SK-N-SH treated with all-trans-retinoic acid at 6 μM for 48 hours (cell line): ENCODE measurements around the gene WDR5.
A peak's percentile ranks its signal among the peaks of the same experiment; 100 is the strongest.
"Not testable (repeated sequence)": the region's sequence is repeated elsewhere in the genome, so short reads cannot be mapped to it uniquely, and the experiment has no call there.

ENCODE experiments used
- ATAC-seq: fragments of 200-7000 bp; cut with Tn5 transposase; 3 replicates; pipeline ENCODE4 v1.9.1; 2020; ENCODE audit warnings: mild to moderate bottlenecking, moderate library complexity
- ARNTL ChIP-seq: fragments of 450-650 bp; formaldehyde crosslinking; IDR thresholded peaks from 2 replicates; pipeline ENCODE4 v1.5.0; 2020; ENCODE audit warnings: low read depth, mild to moderate bottlenecking, moderate library complexity, borderline replicate concordance
- BACH2 ChIP-seq: fragments of 250-450 bp; sonication (Bioruptor Pico); IDR thresholded peaks from 2 replicates; pipeline ENCODE4 v1.9.0; 2021; ENCODE audit warnings: mild to moderate bottlenecking, borderline replicate concordance
- CSDC2 ChIP-seq: fragments of 250-450 bp; sonication (Bioruptor Pico); IDR thresholded peaks from 2 replicates; pipeline ENCODE4 v1.5.0; 2020; ENCODE audit warnings: mild to moderate bottlenecking, moderate library complexity
- ESRRG ChIP-seq: fragments of 250-450 bp; sonication (Bioruptor Pico); IDR thresholded peaks from 2 replicates; pipeline ENCODE4 v1.6.1; 2021; ENCODE audit warnings: mild to moderate bottlenecking
- GLIS3 ChIP-seq: fragments of 250-450 bp; sonication (Bioruptor Pico); IDR thresholded peaks from 2 replicates; pipeline ENCODE4 v1.5.0; 2020; ENCODE audit warnings: mild to moderate bottlenecking, moderate library complexity
- ISL1 ChIP-seq: fragments of 250-450 bp; sonication (Bioruptor Pico); IDR thresholded peaks from 2 replicates; pipeline ENCODE4 v2.1.2; 2022; ENCODE audit warnings: mild to moderate bottlenecking, moderate library complexity
- OSR1 ChIP-seq: fragments of 250-450 bp; sonication (Bioruptor Pico); IDR thresholded peaks from 2 replicates; pipeline ENCODE4 v1.8.0; 2022; ENCODE audit warnings: moderate library complexity, mild to moderate bottlenecking, inconsistent platforms
- PPARA ChIP-seq: fragments of 250-450 bp; sonication (Bioruptor Pico); IDR thresholded peaks from 2 replicates; pipeline ENCODE4 v1.5.0; 2020; ENCODE audit warnings: mild to moderate bottlenecking, borderline replicate concordance
- RARB ChIP-seq: fragments of 250-450 bp; sonication (Bioruptor Pico); IDR thresholded peaks from 2 replicates; pipeline ENCODE4 v1.8.0; 2021; ENCODE audit warnings: mild to moderate bottlenecking, moderate library complexity
- TCF4 ChIP-seq: fragments of 250-450 bp; sonication (Bioruptor Pico); IDR thresholded peaks from 2 replicates; pipeline ENCODE4 v1.8.0; 2021; ENCODE audit warnings: mild to moderate bottlenecking, moderate library complexity, borderline replicate concordance
- TOX ChIP-seq: fragments of 250-450 bp; sonication (Bioruptor Pico); IDR thresholded peaks from 2 replicates; pipeline ENCODE4 v1.8.0; 2021; ENCODE audit warnings: mild to moderate bottlenecking, moderate library complexity, borderline replicate concordance
- ZC3H10 ChIP-seq: fragments of 250-450 bp; sonication (Bioruptor Pico); IDR thresholded peaks from 2 replicates; pipeline ENCODE4 v1.5.1; 2021; ENCODE audit warnings: mild to moderate bottlenecking, moderate library complexity
- ZFP3 ChIP-seq: fragments of 250-450 bp; sonication (Bioruptor Pico); IDR thresholded peaks from 2 replicates; pipeline ENCODE4 v1.5.0; 2020; ENCODE audit warnings: mild to moderate bottlenecking, moderate library complexity
- ZFP30 ChIP-seq: fragments of 450-650 bp; formaldehyde crosslinking; IDR thresholded peaks from 2 replicates; pipeline ENCODE4 v1.5.0; 2022; ENCODE audit warnings: mild to moderate bottlenecking, moderate library complexity
- ZNF565 ChIP-seq: fragments of 450-650 bp; formaldehyde crosslinking; conservative IDR thresholded peaks from 2 replicates; pipeline ENCODE4 v1.5.0; 2020; ENCODE audit warnings: low read depth, mild to moderate bottlenecking, moderate library complexity
- ZNF70 ChIP-seq: fragments of 450-650 bp; formaldehyde crosslinking; IDR thresholded peaks from 2 replicates; pipeline ENCODE4 v1.5.0; 2020; ENCODE audit warnings: mild to moderate bottlenecking, moderate library complexity
- ZNF8 ChIP-seq: fragments of 450-650 bp; formaldehyde crosslinking; IDR thresholded peaks from 2 replicates; pipeline ENCODE4 v1.5.0; 2020; ENCODE audit warnings: mild to moderate bottlenecking, moderate library complexity
- TF ChIP-seq, protein P1 (sequence below): fragments of 250-450 bp; sonication (Bioruptor Pico); IDR thresholded peaks from 2 replicates; pipeline ENCODE4 v1.8.0; 2020; ENCODE audit warnings: mild to moderate bottlenecking, moderate library complexity, borderline replicate concordance
- TF ChIP-seq, protein P2 (sequence below): fragments of 250-450 bp; sonication (Bioruptor Pico); IDR thresholded peaks from 2 replicates; pipeline ENCODE4 v1.8.0; 2021; ENCODE audit warnings: low read depth, mild to moderate bottlenecking, moderate library complexity, borderline replicate concordance
- TF ChIP-seq, protein P3 (sequence below): fragments of 250-450 bp; sonication (Bioruptor Pico); IDR thresholded peaks from 2 replicates; pipeline ENCODE4 v1.5.1; 2020; ENCODE audit warnings: low read depth, mild to moderate bottlenecking, moderate library complexity

The WDR5 gene

DNA sequence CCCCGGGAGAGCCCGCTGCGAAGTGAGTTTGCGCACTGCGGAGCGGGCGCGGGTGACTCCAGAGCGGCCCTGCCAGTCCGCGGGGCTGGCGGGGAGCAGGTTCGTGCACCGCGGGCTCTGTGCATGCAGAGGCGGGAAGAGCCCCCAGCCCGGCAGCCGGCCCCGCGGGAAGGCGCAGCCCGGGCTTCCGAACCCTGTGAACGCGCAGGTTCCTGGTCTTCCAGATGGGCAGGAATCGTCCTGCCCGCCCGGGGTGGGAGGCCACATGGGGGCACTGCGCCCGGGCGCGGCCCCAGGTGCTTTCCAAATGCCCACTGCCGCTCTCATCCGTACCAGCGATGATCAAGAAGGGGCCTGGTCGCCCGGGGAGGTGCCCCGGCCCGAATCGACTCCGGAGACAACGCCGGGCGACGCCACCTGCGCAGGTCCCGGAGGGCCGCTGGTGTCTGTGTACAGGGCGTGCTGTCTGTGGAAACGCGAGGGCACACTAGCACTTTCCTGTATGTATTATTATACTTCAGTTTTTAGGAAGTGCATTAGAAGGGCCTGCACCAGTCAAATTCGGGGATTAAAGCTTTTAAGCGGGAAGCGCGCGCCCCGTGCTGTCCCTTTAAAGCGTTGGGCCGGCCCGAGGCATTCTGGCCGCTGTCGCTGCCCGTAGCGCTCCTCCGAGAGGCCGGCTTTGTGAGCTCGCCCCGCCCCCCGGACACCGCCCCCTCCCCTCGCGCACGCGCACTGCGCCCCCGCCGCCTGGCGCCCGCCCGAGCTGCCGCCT, at the start of gene WDR5:
Gene WDR5 (plus strand): TSS at position 740 of the 775 bp plus-strand sequence. CDS start 3,796 bp downstream, outside the sequence.
- ATAC-seq: peak; percentile 84
- TF ChIP-seq GLIS3 (no peak), ISL1 (no peak), ARNTL (CRISPR knock-in tag) (no peak), CSDC2 (CRISPR knock-in tag) (no peak), ZNF70 (CRISPR knock-in tag) (no peak), ESRRG (CRISPR knock-in tag) (no peak), TOX (CRISPR knock-in tag) (no peak), TCF4 (CRISPR knock-in tag) (no peak)

DNA sequence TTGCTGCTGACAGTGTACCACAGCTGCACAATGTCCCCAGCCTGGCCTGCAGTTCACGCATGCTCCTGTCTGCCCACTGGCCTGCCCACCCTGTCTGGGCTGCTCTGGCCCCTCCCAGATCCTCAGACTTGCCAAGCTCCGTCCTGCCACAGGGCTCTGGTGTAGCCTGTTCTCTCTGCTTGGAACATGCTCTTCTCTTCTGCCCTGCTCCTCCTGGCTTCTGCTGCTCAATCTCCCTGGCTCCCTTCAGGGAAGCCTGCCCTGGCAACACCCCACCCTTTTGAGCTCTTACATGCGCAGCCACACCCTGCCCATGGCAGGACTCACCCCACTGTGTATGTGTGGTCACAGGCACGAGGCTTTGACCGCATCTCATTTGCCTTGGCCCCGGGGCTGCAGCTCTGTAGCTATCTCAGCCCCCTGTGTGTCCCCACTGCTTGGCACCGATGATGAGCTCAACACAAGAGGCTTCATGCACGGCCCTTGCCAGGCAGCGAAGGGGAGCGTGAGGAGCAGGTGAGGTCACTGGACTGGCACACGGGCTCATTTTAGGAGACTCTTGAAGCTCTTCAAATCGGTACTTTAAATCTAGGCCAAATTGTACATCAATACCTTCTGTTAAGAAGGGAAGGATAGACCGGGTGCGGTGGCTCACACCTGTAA, 47.7 kb upstream of the WDR5 start:
- TF ChIP-seq ZC3H10 (CRISPR knock-in tag): no peak

DNA sequence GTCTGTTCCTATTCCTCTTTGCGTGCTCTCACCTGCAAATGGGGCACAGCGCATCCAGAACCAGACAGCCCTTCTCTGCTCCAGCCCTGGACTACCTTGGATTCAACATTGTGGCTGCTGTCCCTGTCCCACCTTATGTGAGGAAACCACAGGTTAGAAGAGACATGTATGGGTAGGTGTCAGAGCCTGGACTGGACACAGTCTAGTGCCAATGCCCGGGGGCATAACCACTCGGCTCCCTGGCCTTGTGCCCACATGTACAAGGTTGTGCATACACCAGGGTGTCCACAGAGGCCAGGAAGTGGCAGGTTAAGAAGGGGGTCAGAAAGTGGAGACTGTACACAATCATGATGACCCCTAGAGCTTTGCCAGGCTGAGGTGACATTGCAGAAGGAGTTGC, 45.9 kb upstream of the WDR5 start:
- ATAC-seq: no peak
- TF ChIP-seq TCF4 (CRISPR knock-in tag): no peak
- no peak for TF ChIP-seq ARNTL (CRISPR knock-in tag)
- TF ChIP-seq ZNF8 (CRISPR knock-in tag): no peak

More for the DNA sequence above, 47.7 kb upstream of the WDR5 start:
- no peak; the same call in 2 of the 3 replicates for ATAC-seq

DNA sequence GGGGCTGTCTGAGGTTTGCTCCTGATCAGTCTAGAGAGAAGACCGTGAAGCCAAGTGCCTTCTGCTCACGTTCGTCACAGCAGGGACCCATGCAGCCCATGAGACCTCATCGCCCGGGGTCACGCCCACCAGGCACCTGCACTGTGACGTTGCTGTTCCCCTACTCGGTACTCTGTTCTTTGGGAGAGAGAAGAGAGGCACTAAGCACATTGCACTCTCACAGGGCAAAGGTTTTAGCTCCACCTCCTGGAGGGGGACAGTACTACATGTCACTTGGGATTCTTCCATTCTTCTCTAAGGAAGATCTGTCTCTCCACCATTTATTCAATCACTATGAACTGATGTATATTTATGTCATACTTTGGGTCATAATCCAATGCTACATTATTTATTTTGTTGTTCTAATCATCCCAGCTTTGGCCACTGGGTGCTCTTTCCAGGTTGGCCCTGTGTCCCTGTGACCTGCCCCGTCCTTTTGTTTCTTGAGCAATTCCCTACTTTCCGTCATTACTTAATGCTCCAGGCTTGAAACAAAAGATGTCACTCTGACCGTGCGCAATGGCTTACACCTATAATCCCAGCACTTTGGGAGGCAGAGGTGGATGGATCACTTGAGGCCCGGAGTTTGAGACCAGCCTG, 36.6 kb upstream of the WDR5 start:
- ATAC-seq: peak; percentile 61; the same call in 2 of the 3 replicates

DNA sequence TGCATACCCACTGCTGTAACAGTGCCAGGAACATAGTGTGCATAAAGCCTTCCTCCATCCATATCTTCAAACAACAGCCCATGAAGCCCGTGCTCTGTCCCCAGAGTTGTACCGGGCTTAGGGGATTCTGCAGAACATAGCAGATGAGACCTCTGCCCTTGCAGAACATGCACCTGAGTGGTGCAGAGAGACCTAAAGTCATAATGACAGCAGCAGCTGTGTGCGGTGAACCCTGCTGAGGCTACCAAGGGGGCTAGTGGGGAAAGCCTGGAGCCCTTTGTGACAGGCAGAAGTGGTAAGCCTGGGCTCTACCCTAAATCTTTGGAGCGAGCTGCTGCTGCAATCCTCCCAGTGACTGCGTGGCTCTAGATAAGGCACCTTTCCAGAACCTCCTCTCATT, 35.8 kb upstream of the WDR5 start:
- ATAC-seq: no peak
- TF ChIP-seq ZFP3 (CRISPR knock-in tag) (no peak), RARB (CRISPR knock-in tag) (no peak), OSR1 (CRISPR knock-in tag) (no peak), GLIS3 (no peak), TOX (CRISPR knock-in tag) (no peak), ZFP30 (CRISPR knock-in tag) (no peak), ZNF8 (CRISPR knock-in tag) (no peak), ISL1 (no peak), ZNF70 (CRISPR knock-in tag) (no peak), ESRRG (CRISPR knock-in tag) (no peak), ZNF565 (CRISPR knock-in tag) (no peak), ZC3H10 (CRISPR knock-in tag) (no peak), PPARA (CRISPR knock-in tag) (no peak)
- TF ChIP-seq, protein P1, sequence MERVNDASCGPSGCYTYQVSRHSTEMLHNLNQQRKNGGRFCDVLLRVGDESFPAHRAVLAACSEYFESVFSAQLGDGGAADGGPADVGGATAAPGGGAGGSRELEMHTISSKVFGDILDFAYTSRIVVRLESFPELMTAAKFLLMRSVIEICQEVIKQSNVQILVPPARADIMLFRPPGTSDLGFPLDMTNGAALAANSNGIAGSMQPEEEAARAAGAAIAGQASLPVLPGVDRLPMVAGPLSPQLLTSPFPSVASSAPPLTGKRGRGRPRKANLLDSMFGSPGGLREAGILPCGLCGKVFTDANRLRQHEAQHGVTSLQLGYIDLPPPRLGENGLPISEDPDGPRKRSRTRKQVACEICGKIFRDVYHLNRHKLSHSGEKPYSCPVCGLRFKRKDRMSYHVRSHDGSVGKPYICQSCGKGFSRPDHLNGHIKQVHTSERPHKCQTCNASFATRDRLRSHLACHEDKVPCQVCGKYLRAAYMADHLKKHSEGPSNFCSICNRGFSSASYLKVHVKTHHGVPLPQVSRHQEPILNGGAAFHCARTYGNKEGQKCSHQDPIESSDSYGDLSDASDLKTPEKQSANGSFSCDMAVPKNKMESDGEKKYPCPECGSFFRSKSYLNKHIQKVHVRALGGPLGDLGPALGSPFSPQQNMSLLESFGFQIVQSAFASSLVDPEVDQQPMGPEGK: no peak
- TF ChIP-seq, protein P2, sequence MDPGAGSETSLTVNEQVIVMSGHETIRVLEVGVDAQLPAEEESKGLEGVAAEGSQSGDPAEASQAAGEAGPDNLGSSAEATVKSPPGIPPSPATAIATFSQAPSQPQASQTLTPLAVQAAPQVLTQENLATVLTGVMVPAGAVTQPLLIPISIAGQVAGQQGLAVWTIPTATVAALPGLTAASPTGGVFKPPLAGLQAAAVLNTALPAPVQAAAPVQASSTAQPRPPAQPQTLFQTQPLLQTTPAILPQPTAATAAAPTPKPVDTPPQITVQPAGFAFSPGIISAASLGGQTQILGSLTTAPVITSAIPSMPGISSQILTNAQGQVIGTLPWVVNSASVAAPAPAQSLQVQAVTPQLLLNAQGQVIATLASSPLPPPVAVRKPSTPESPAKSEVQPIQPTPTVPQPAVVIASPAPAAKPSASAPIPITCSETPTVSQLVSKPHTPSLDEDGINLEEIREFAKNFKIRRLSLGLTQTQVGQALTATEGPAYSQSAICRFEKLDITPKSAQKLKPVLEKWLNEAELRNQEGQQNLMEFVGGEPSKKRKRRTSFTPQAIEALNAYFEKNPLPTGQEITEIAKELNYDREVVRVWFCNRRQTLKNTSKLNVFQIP (CRISPR knock-in tag): no peak
- TF ChIP-seq, protein P3, sequence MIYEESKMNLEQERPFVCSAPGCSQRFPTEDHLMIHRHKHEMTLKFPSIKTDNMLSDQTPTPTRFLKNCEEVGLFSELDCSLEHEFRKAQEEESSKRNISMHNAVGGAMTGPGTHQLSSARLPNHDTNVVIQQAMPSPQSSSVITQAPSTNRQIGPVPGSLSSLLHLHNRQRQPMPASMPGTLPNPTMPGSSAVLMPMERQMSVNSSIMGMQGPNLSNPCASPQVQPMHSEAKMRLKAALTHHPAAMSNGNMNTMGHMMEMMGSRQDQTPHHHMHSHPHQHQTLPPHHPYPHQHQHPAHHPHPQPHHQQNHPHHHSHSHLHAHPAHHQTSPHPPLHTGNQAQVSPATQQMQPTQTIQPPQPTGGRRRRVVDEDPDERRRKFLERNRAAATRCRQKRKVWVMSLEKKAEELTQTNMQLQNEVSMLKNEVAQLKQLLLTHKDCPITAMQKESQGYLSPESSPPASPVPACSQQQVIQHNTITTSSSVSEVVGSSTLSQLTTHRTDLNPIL (CRISPR knock-in tag): no peak

More for the DNA sequence above, 36.6 kb upstream of the WDR5 start:
- TF ChIP-seq ZNF70 (CRISPR knock-in tag) (no peak), ZNF565 (CRISPR knock-in tag) (no peak), ZC3H10 (CRISPR knock-in tag) (no peak), TOX (CRISPR knock-in tag) (no peak), RARB (CRISPR knock-in tag) (no peak), GLIS3 (no peak), PPARA (CRISPR knock-in tag) (no peak), ESRRG (CRISPR knock-in tag) (no peak), BACH2 (CRISPR knock-in tag) (no peak), ZFP3 (CRISPR knock-in tag) (no peak), ISL1 (no peak)
- TF ChIP-seq, protein P3 (CRISPR knock-in tag): no peak
- TF ChIP-seq, protein P1: no peak

DNA sequence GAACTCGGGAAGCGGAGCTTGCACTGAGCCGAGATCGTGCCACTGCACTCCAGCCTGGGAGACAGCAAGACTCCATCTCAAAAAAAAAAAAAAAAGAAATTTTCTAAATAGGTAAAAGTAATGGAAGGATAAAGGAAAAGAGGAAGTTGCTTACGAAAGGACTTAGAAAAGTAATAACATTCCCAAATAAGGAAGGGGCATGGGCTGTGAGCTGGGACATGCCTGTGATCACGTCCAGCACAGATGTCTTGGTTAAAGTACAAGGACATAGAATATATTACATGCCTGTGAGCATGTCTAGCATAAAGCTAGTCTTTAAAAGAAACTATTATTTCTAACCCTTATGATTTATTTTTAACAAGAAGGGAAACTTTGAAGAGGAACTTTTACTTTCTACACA, 34.7 kb upstream of the WDR5 start:
- not testable (repeated sequence) for ATAC-seq
